ENCODE data around the gene MAP2K3.
"Not testable (repeated sequence)": the region's sequence is repeated elsewhere in the genome, so short reads cannot be mapped to it uniquely, and the experiment has no call there.

Gene MAP2K3

GRCh38 chr17:21314701-21315111 is 30.2 kb downstream of the MAP2K3 start:
- H3K4me1 ChIP-seq (ENCODE audit: control insufficient read depth, insufficient read depth, low read length); H3K9me3 ChIP-seq (ENCODE audit: control insufficient read depth in 2 of 2, low read length in 2 of 2); H3K36me3 ChIP-seq (ENCODE audit: control insufficient read depth in 2 of 2, insufficient read depth in 2 of 2, low read length in 2 of 2); H3K4me3 ChIP-seq (ENCODE audit: low read length in 2 of 2); H3K9ac ChIP-seq (ENCODE audit: low read length in 2 of 2); H3K27me3 ChIP-seq (ENCODE audit: control insufficient read depth in 1 of 2, insufficient read depth in 2 of 2, low read length in 2 of 2); H3K27ac ChIP-seq (ENCODE audit: low read length): not testable (repeated sequence)

- not testable (repeated sequence) for H3K9me3 ChIP-seq (ENCODE audit: control insufficient read depth in 2 of 2, low read length in 2 of 2); H3K4me3 ChIP-seq (ENCODE audit: low read length in 2 of 2); H3K4me1 ChIP-seq (ENCODE audit: control insufficient read depth, insufficient read depth, low read length); H3K27me3 ChIP-seq (ENCODE audit: control insufficient read depth in 1 of 2, insufficient read depth in 2 of 2, low read length in 2 of 2); H3K36me3 ChIP-seq (ENCODE audit: control insufficient read depth in 2 of 2, insufficient read depth in 2 of 2, low read length in 2 of 2); H3K9ac ChIP-seq (ENCODE audit: low read length in 2 of 2); H3K27ac ChIP-seq (ENCODE audit: low read length)
These were observed 30.9 kb downstream of the MAP2K3 start for GRCh38 chr17:21315246-21316000.

- H3K36me3 ChIP-seq (ENCODE audit: control insufficient read depth in 2 of 2, insufficient read depth in 2 of 2, low read length in 2 of 2); H3K27ac ChIP-seq (ENCODE audit: low read length); H3K9me3 ChIP-seq (ENCODE audit: control insufficient read depth in 2 of 2, low read length in 2 of 2); H3K27me3 ChIP-seq (ENCODE audit: control insufficient read depth in 1 of 2, insufficient read depth in 2 of 2, low read length in 2 of 2); H3K4me1 ChIP-seq (ENCODE audit: control insufficient read depth, insufficient read depth, low read length); H3K9ac ChIP-seq (ENCODE audit: low read length in 2 of 2): not testable (repeated sequence)
- H3K4me3 ChIP-seq (ENCODE audit: low read length in 2 of 2), result peak overlapping the region in 1 of 2 donors; percentile 29
These were observed 31.8 kb downstream of the MAP2K3 start for GRCh38 chr17:21316212-21316886.

- H3K4me3 ChIP-seq (ENCODE audit: low read length in 2 of 2), result peak overlapping the region in 1 of 2 donors; percentile 29
- H3K27ac ChIP-seq (ENCODE audit: low read length), result peak overlapping the region; percentile 58
- H3K36me3 ChIP-seq (ENCODE audit: control insufficient read depth in 2 of 2, insufficient read depth in 2 of 2, low read length in 2 of 2); H3K4me1 ChIP-seq (ENCODE audit: control insufficient read depth, insufficient read depth, low read length); H3K27me3 ChIP-seq (ENCODE audit: control insufficient read depth in 1 of 2, insufficient read depth in 2 of 2, low read length in 2 of 2); H3K9me3 ChIP-seq (ENCODE audit: control insufficient read depth in 2 of 2, low read length in 2 of 2): not testable (repeated sequence)
- peak overlapping the region in 1 of 2 donors; percentile 38 for H3K9ac ChIP-seq (ENCODE audit: low read length in 2 of 2)
These were observed 32.5 kb downstream of the MAP2K3 start for GRCh38 chr17:21316887-21317500.

GRCh38 chr17:21317821-21318220 is 33.3 kb downstream of the MAP2K3 start:
- H3K9ac ChIP-seq (ENCODE audit: low read length in 2 of 2); H3K4me1 ChIP-seq (ENCODE audit: control insufficient read depth, insufficient read depth, low read length); H3K4me3 ChIP-seq (ENCODE audit: low read length in 2 of 2); H3K36me3 ChIP-seq (ENCODE audit: control insufficient read depth in 2 of 2, insufficient read depth in 2 of 2, low read length in 2 of 2); H3K27me3 ChIP-seq (ENCODE audit: control insufficient read depth in 1 of 2, insufficient read depth in 2 of 2, low read length in 2 of 2); H3K9me3 ChIP-seq (ENCODE audit: control insufficient read depth in 2 of 2, low read length in 2 of 2): not testable (repeated sequence)
- peak overlapping the region; percentile 58 for H3K27ac ChIP-seq (ENCODE audit: low read length)

GRCh38 chr17:21318439-21318838 is 33.9 kb downstream of the MAP2K3 start:
- Histone ChIP-seq H3K36me3 (ENCODE audit: control insufficient read depth in 2 of 2, insufficient read depth in 2 of 2, low read length in 2 of 2) (no peaks in the 10 kb centered on the region), H3K27ac (ENCODE audit: low read length) (no peak overlapping the region), H3K27me3 (ENCODE audit: control insufficient read depth in 1 of 2, insufficient read depth in 2 of 2, low read length in 2 of 2) (no peaks in the 10 kb centered on the region), H3K4me1 (ENCODE audit: control insufficient read depth, insufficient read depth, low read length) (peaks cover 3% of the 10 kb centered on the region), H3K9me3 (ENCODE audit: control insufficient read depth in 2 of 2, low read length in 2 of 2) (no peaks in the 10 kb centered on the region), H3K4me3 (ENCODE audit: low read length in 2 of 2) (no peak overlapping the region), H3K9ac (ENCODE audit: low read length in 2 of 2) (no peak overlapping the region)

- not testable (repeated sequence) for H3K9me3 ChIP-seq (ENCODE audit: control insufficient read depth in 2 of 2, low read length in 2 of 2); H3K27ac ChIP-seq (ENCODE audit: low read length)
These were observed 34.3 kb downstream of the MAP2K3 start for GRCh38 chr17:21318856-21319255.

GRCh38 chr17:21319256-21319655 is 34.7 kb downstream of the MAP2K3 start:
- H3K9me3 ChIP-seq (ENCODE audit: control insufficient read depth in 2 of 2, low read length in 2 of 2); H3K9ac ChIP-seq (ENCODE audit: low read length in 2 of 2); H3K27ac ChIP-seq (ENCODE audit: low read length); H3K36me3 ChIP-seq (ENCODE audit: control insufficient read depth in 2 of 2, insufficient read depth in 2 of 2, low read length in 2 of 2); H3K4me3 ChIP-seq (ENCODE audit: low read length in 2 of 2); H3K4me1 ChIP-seq (ENCODE audit: control insufficient read depth, insufficient read depth, low read length); H3K27me3 ChIP-seq (ENCODE audit: control insufficient read depth in 1 of 2, insufficient read depth in 2 of 2, low read length in 2 of 2): not testable (repeated sequence)

More at GRCh38 chr17:21318856-21319255, 34.3 kb downstream of the MAP2K3 start:
- H3K9ac ChIP-seq (ENCODE audit: low read length in 2 of 2); H3K4me1 ChIP-seq (ENCODE audit: control insufficient read depth, insufficient read depth, low read length); H3K36me3 ChIP-seq (ENCODE audit: control insufficient read depth in 2 of 2, insufficient read depth in 2 of 2, low read length in 2 of 2); H3K27me3 ChIP-seq (ENCODE audit: control insufficient read depth in 1 of 2, insufficient read depth in 2 of 2, low read length in 2 of 2); H3K4me3 ChIP-seq (ENCODE audit: low read length in 2 of 2): not testable (repeated sequence)

GRCh38 chr17:21319686-21320375 is 35.3 kb downstream of the MAP2K3 start:
- H3K4me3 ChIP-seq (ENCODE audit: low read length in 2 of 2); H3K9ac ChIP-seq (ENCODE audit: low read length in 2 of 2): not testable (repeated sequence)

GRCh38 chr17:21320430-21320829 is 35.9 kb downstream of the MAP2K3 start:
- not testable (repeated sequence) for H3K36me3 ChIP-seq (ENCODE audit: control insufficient read depth in 2 of 2, insufficient read depth in 2 of 2, low read length in 2 of 2); H3K27ac ChIP-seq (ENCODE audit: low read length); H3K27me3 ChIP-seq (ENCODE audit: control insufficient read depth in 1 of 2, insufficient read depth in 2 of 2, low read length in 2 of 2); H3K4me1 ChIP-seq (ENCODE audit: control insufficient read depth, insufficient read depth, low read length); H3K4me3 ChIP-seq (ENCODE audit: low read length in 2 of 2); H3K9me3 ChIP-seq (ENCODE audit: control insufficient read depth in 2 of 2, low read length in 2 of 2); H3K9ac ChIP-seq (ENCODE audit: low read length in 2 of 2)

More at GRCh38 chr17:21319686-21320375, 35.3 kb downstream of the MAP2K3 start:
- not testable (repeated sequence) for H3K27me3 ChIP-seq (ENCODE audit: control insufficient read depth in 1 of 2, insufficient read depth in 2 of 2, low read length in 2 of 2); H3K36me3 ChIP-seq (ENCODE audit: control insufficient read depth in 2 of 2, insufficient read depth in 2 of 2, low read length in 2 of 2); H3K4me1 ChIP-seq (ENCODE audit: control insufficient read depth, insufficient read depth, low read length); H3K9me3 ChIP-seq (ENCODE audit: control insufficient read depth in 2 of 2, low read length in 2 of 2); H3K27ac ChIP-seq (ENCODE audit: low read length)
